DOHH2 (cell line): ENCODE results near the gene FBXL13.
"Not testable (repeated sequence)": the region's sequence is repeated elsewhere in the genome, so short reads cannot be mapped to it uniquely, and the experiment has no call there.

Experiments
- H3F3A ChIP-seq: fragments of 200-600 bp; sonication (generic), shearing (Covaris generic); 2 replicates; pipeline ENCODE4 v1.6.0; 2016; ENCODE audit warnings: antibody characterized with exemption, mild to moderate bottlenecking; ENCODE audit not compliant: control insufficient read depth, insufficient read depth
- H3K27ac ChIP-seq: fragments of 200-600 bp; sonication (generic); 2 replicates; pipeline ENCODE4 v1.5.1; 2014; ENCODE audit warnings: low read depth, mild to moderate bottlenecking, low read length, moderate library complexity
- H3K27me3 ChIP-seq: fragments of 200-600 bp; sonication (generic); 2 replicates; pipeline ENCODE4 v1.6.1; 2014; ENCODE audit warnings: mild to moderate bottlenecking, low read length, mixed read lengths; ENCODE audit not compliant: control insufficient read depth
- H3K36me3 ChIP-seq: fragments of 200-600 bp; sonication (generic); 2 replicates; pipeline ENCODE4 v1.6.1; 2014; ENCODE audit warnings: mild to moderate bottlenecking, low read length, moderate library complexity, mixed read lengths; ENCODE audit not compliant: control insufficient read depth
- H3K4me1 ChIP-seq: fragments of 200-600 bp; sonication (generic); 2 replicates; pipeline ENCODE4 v1.6.1; 2014; ENCODE audit warnings: mild to moderate bottlenecking, low read length, mixed read lengths; ENCODE audit not compliant: control insufficient read depth
- H3K4me2 ChIP-seq: fragments of 200-600 bp; sonication (generic); 2 replicates; pipeline ENCODE4 v1.6.0; 2014; ENCODE audit warnings: mild to moderate bottlenecking, low read length, moderate library complexity
- H3K4me3 ChIP-seq: fragments of 200-600 bp; sonication (generic); 2 replicates; pipeline ENCODE4 v1.5.1; 2014; ENCODE audit warnings: mild to moderate bottlenecking, low read length, mixed read lengths
- H3K79me2 ChIP-seq: fragments of 200-600 bp; sonication (generic); 2 replicates; pipeline ENCODE4 v1.6.1; 2014; ENCODE audit warnings: mild to moderate bottlenecking, low read length, mixed read lengths; ENCODE audit not compliant: control insufficient read depth
- H3K9me2 ChIP-seq: fragments of 200-600 bp; sonication (generic); replicated peaks from 2 replicates; pipeline ENCODE4 v1.6.1; 2014; ENCODE audit warnings: mild to moderate bottlenecking, low read length, mixed read lengths; ENCODE audit not compliant: control insufficient read depth
- H3K9me3 ChIP-seq: fragments of 200-600 bp; sonication (generic); 2 replicates; pipeline ENCODE4 v1.6.1; 2014; ENCODE audit warnings: antibody characterized with exemption, low read length, mixed read lengths; ENCODE audit not compliant: control insufficient read depth, insufficient read depth
- H4K20me1 ChIP-seq: fragments of 200-600 bp; sonication (generic); 2 replicates; pipeline ENCODE4 v1.6.0; 2014; ENCODE audit warnings: low read depth, mild to moderate bottlenecking, antibody characterized with exemption, low read length, moderate library complexity; ENCODE audit not compliant: control insufficient read depth, insufficient read depth
- CTCF ChIP-seq: fragments of 200-600 bp; sonication (generic); IDR thresholded peaks from one replicate; pipeline ENCODE4 v1.5.1; 2014; ENCODE audit warnings: antibody characterized with exemption, mild to moderate bottlenecking, low read depth, low read length; ENCODE audit not compliant: poor library complexity, severe bottlenecking
- EZH2phosphoT487 ChIP-seq: fragments of 200-600 bp; sonication (generic); IDR thresholded peaks from 2 replicates; pipeline ENCODE4 v1.6.1; 2017; ENCODE audit warnings: borderline replicate concordance, mild to moderate bottlenecking, antibody characterized with exemption, low read length, moderate library complexity, mixed read lengths

Gene FBXL13

GRCh38 chr7:102967798-102968197 is 106.8 kb downstream of the FBXL13 start:
- Histone ChIP-seq H3K9me2 (no peaks in the 10 kb centered on the region), H3K79me2 (no peaks in the 10 kb centered on the region), H3K27ac (no peak overlapping the region), H3K36me3 (no peaks in the 10 kb centered on the region), H4K20me1 (no peaks in the 10 kb centered on the region), H3K27me3 (no peaks in the 10 kb centered on the region), H3K9me3 (no peaks in the 10 kb centered on the region), H3K4me2 (no peak overlapping the region), H3K4me3 (no peak overlapping the region), H3F3A (no peaks in the 10 kb centered on the region), H3K4me1 (no peaks in the 10 kb centered on the region)
- TF ChIP-seq CTCF (no peak), EZH2phosphoT487 (no peak)

- H3K4me2 ChIP-seq, result no peak overlapping the region
- no peaks in the 10 kb centered on the region for H3K27me3 ChIP-seq
- no peaks in the 10 kb centered on the region for H3K4me1 ChIP-seq
- H4K20me1 ChIP-seq, result no peaks in the 10 kb centered on the region
- H3K36me3 ChIP-seq, result no peaks in the 10 kb centered on the region
- H3K4me3 ChIP-seq, result no peak overlapping the region
- TF ChIP-seq EZH2phosphoT487 (no peak), CTCF (no peak)
- no peaks in the 10 kb centered on the region for H3K9me3 ChIP-seq
- H3K27ac ChIP-seq, result no peak overlapping the region
- no peaks in the 10 kb centered on the region for H3K9me2 ChIP-seq
- no peaks in the 10 kb centered on the region for H3F3A ChIP-seq
- no peaks in the 10 kb centered on the region for H3K79me2 ChIP-seq
Measured at GRCh38 chr7:102966465-102966864, 108.1 kb downstream of the FBXL13 start.

GRCh38 chr7:102961993-102962392 is 112.6 kb downstream of the FBXL13 start:
- not testable (repeated sequence) for H3K4me2 ChIP-seq, H3K79me2 ChIP-seq, H3K27me3 ChIP-seq, H3K9me2 ChIP-seq, H3K4me1 ChIP-seq, H3F3A ChIP-seq, H3K27ac ChIP-seq, H3K36me3 ChIP-seq, H3K9me3 ChIP-seq, H3K4me3 ChIP-seq, H4K20me1 ChIP-seq

GRCh38 chr7:102958004-102958403 is 116.6 kb downstream of the FBXL13 start:
- not testable (repeated sequence) for H3K4me1 ChIP-seq

GRCh38 chr7:102954359-102954758 is 120.2 kb downstream of the FBXL13 start:
- not testable (repeated sequence) for H3K79me2 ChIP-seq, H3K27ac ChIP-seq, H3K4me2 ChIP-seq, H3K4me3 ChIP-seq, H3F3A ChIP-seq, H4K20me1 ChIP-seq, H3K27me3 ChIP-seq, H3K9me2 ChIP-seq, H3K36me3 ChIP-seq, H3K9me3 ChIP-seq, H3K4me1 ChIP-seq

More at GRCh38 chr7:102958004-102958403, 116.6 kb downstream of the FBXL13 start:
- not testable (repeated sequence) for H3K9me3 ChIP-seq, H3K27me3 ChIP-seq, H3K4me2 ChIP-seq, H3K79me2 ChIP-seq, H4K20me1 ChIP-seq, H3F3A ChIP-seq, H3K4me3 ChIP-seq, H3K27ac ChIP-seq, H3K9me2 ChIP-seq, H3K36me3 ChIP-seq
